Fibroblast of skin of back (primary cell): ENCODE measurements around the gene SYN1. TPM values are rescaled to one million over a fixed set of nuclear protein-coding genes. Genes with fewer than 3 reads are reported as not detected.
"Not testable (repeated sequence)": the region's sequence is repeated elsewhere in the genome, so short reads cannot be mapped to it uniquely, and the experiment has no call there.

Source experiments
- DNase-seq: peaks from one replicate; pipeline ENCODE4 v3.0.0-alpha.2; 2013
- polyA plus RNA-seq, 2 experiments: library from polyadenylated mRNA; unstranded; fragments of 120-200 nt; gene quantifications; one replicate each; pipeline ENCODE4 v1.2.1, GENCODE V29; 2013; ENCODE audit not compliant: insufficient read length in 2 of 2

The SYN1 gene
- 4.3 TPM for polyA plus RNA-seq (2013, experiment 1 of 2; ENCODE audit: insufficient read length)
- 6.9 TPM for polyA plus RNA-seq (2013, experiment 2 of 2; ENCODE audit: insufficient read length)

GRCh38 chrX:47619486-47620302 is at the start of gene SYN1:
TSS of gene SYN1 (minus strand) at chrX:47619857. CDS start at chrX:47619728, 129 bp downstream.
- DNase-seq, result peak; percentile 72

GRCh38 chrX:47665797-47666196 is 46.1 kb upstream of the SYN1 start:
- not testable (repeated sequence) for DNase-seq

- DNase-seq, result peak; percentile 31
Measured at GRCh38 chrX:47664737-47665136, 45.1 kb upstream of the SYN1 start.

GRCh38 chrX:47662144-47662657 is 42.5 kb upstream of the SYN1 start:
- peak; percentile 96 for DNase-seq

- no peak for DNase-seq
Measured at GRCh38 chrX:47661539-47661938, 41.9 kb upstream of the SYN1 start.

- no peak for DNase-seq
Measured at GRCh38 chrX:47659421-47659726, 39.7 kb upstream of the SYN1 start.

GRCh38 chrX:47658684-47659420 is 39.2 kb upstream of the SYN1 start, which contains the start of gene UXT:
TSS of gene UXT (minus strand) at chrX:47659180. CDS start at chrX:47658927, 253 bp downstream.
- DNase-seq, result peak; percentile 95

- no peak for DNase-seq
Measured at GRCh38 chrX:47658301-47658683, 38.6 kb upstream of the SYN1 start.

GRCh38 chrX:47651043-47651905 is 31.6 kb upstream of the SYN1 start:
- DNase-seq, result no peak

- peak; percentile 98 for DNase-seq
Measured at GRCh38 chrX:47650164-47651042, 30.7 kb upstream of the SYN1 start, which contains the start of gene ELK1. TSS of gene ELK1 (minus strand) at chrX:47650563. CDS start at chrX:47641441, 9,122 bp downstream.

GRCh38 chrX:47649781-47650163 is 30.1 kb upstream of the SYN1 start:
- DNase-seq, result no peak

- no peak for DNase-seq
Measured at GRCh38 chrX:47649271-47649670, 29.6 kb upstream of the SYN1 start.

- peak; percentile 11 for DNase-seq
Measured at GRCh38 chrX:47648376-47648775, 28.7 kb upstream of the SYN1 start.

GRCh38 chrX:47646636-47647035 is 27.0 kb upstream of the SYN1 start:
- no peak for DNase-seq

GRCh38 chrX:47645530-47645929 is 25.9 kb upstream of the SYN1 start:
- DNase-seq, result no peak

- peak; percentile 41 for DNase-seq
Measured at GRCh38 chrX:47644557-47645091, 25.0 kb upstream of the SYN1 start.

GRCh38 chrX:47643926-47644325 is 24.3 kb upstream of the SYN1 start:
- DNase-seq, result peak; percentile 30

- DNase-seq, result no peak
Measured at GRCh38 chrX:47638816-47639215, 19.2 kb upstream of the SYN1 start.

- no peak for DNase-seq
Measured at GRCh38 chrX:47637546-47638195, 18.0 kb upstream of the SYN1 start.

GRCh38 chrX:47634871-47635575 is 15.4 kb upstream of the SYN1 start:
- no peak for DNase-seq
